Retinal pigment epithelial cell (primary cell): ENCODE data around the gene TSPAN9.

Experiments used
- DNase-seq: peaks from one replicate; pipeline ENCODE4 v3.0.0-alpha.2; 2010; ENCODE audit warnings: low read depth
- H3K4me3 ChIP-seq: 2 replicates; pipeline ENCODE4 v1.5.1; 2011; ENCODE audit warnings: mild to moderate bottlenecking, low read length, control low read depth, moderate library complexity
- CTCF ChIP-seq: conservative IDR thresholded peaks from 2 replicates; pipeline ENCODE4 v1.5.1; 2011; ENCODE audit warnings: low read depth, low read length, control low read depth, inconsistent platforms

TSPAN9 gene

GRCh38 chr12:3311491-3312103, 234.4 kb downstream of the TSPAN9 start:
- no peak for TF ChIP-seq CTCF
- H3K4me3 ChIP-seq, result no peak overlapping the region
- DNase-seq, result no peak

- TF ChIP-seq CTCF, result no peak
- H3K4me3 ChIP-seq, result no peak overlapping the region
- DNase-seq, result no peak
Observed at GRCh38 chr12:3313066-3313465, 235.9 kb downstream of the TSPAN9 start.

- peak; percentile 50 for TF ChIP-seq CTCF
- no peak for DNase-seq
- no peak overlapping the region for H3K4me3 ChIP-seq
Observed at GRCh38 chr12:3313675-3314663, 236.8 kb downstream of the TSPAN9 start.

- no peak overlapping the region for H3K4me3 ChIP-seq
- DNase-seq, result no peak
- TF ChIP-seq CTCF, result no peak
Observed at GRCh38 chr12:3315201-3315661, 238.1 kb downstream of the TSPAN9 start.

GRCh38 chr12:3316776-3317480, 239.7 kb downstream of the TSPAN9 start:
- no peak for TF ChIP-seq CTCF
- no peak overlapping the region for H3K4me3 ChIP-seq
- DNase-seq, result no peak

- no peak overlapping the region for H3K4me3 ChIP-seq
- TF ChIP-seq CTCF, result no peak
- no peak for DNase-seq
Observed at GRCh38 chr12:3317481-3317815, 240.3 kb downstream of the TSPAN9 start.
